Dedifferentiated amniotic fluid mesenchymal stem cell (primary cell): ENCODE results near the gene ASTN1.

Source experiments
- DNase-seq: peaks from one replicate; pipeline ENCODE4 v3.0.0-alpha.2; 2016; ENCODE audit errors: extremely low spot score

Gene ASTN1

GRCh38 chr1:177164380-177165068 lies at the start of gene ASTN1:
ASTN1 (minus strand) TSS chr1:177164712; CDS start chr1:177164676, 36 bp downstream.
- no peak for DNase-seq

GRCh38 chr1:177211231-177211630 lies 46.7 kb upstream of the ASTN1 start:
- no peak for DNase-seq

- DNase-seq = no peak
These were observed 45.6 kb upstream of the ASTN1 start for GRCh38 chr1:177210071-177210470.

GRCh38 chr1:177209357-177209756 lies 44.8 kb upstream of the ASTN1 start:
- DNase-seq = peak; percentile 98

- DNase-seq = no peak
These were observed 44.4 kb upstream of the ASTN1 start for GRCh38 chr1:177208920-177209319.

GRCh38 chr1:177206831-177207355 lies 42.4 kb upstream of the ASTN1 start:
- no peak for DNase-seq

GRCh38 chr1:177200290-177200689 lies 35.8 kb upstream of the ASTN1 start:
- no peak for DNase-seq

GRCh38 chr1:177198243-177198642 lies 33.7 kb upstream of the ASTN1 start:
- no peak for DNase-seq

GRCh38 chr1:177190308-177190970 lies 25.9 kb upstream of the ASTN1 start:
- DNase-seq = no peak

- DNase-seq = no peak
These were observed 22.1 kb upstream of the ASTN1 start for GRCh38 chr1:177186639-177187038.

- no peak for DNase-seq
These were observed 20.7 kb upstream of the ASTN1 start for GRCh38 chr1:177185209-177185608.

GRCh38 chr1:177183836-177184235 lies 19.3 kb upstream of the ASTN1 start:
- DNase-seq = no peak

GRCh38 chr1:177181631-177182291 lies 17.2 kb upstream of the ASTN1 start:
- peak; percentile 30 for DNase-seq

- no peak for DNase-seq
These were observed 16.7 kb upstream of the ASTN1 start for GRCh38 chr1:177181280-177181630.

GRCh38 chr1:177174921-177175634 lies 10.6 kb upstream of the ASTN1 start:
- DNase-seq = no peak

- DNase-seq = no peak
These were observed 9.5 kb upstream of the ASTN1 start for GRCh38 chr1:177173976-177174375.

- DNase-seq = no peak
These were observed 8.4 kb upstream of the ASTN1 start for GRCh38 chr1:177172866-177173265.

- DNase-seq = no peak
These were observed 7.8 kb upstream of the ASTN1 start for GRCh38 chr1:177172272-177172671.

- no peak for DNase-seq
These were observed 7.1 kb upstream of the ASTN1 start for GRCh38 chr1:177171536-177172123.

- no peak for DNase-seq
These were observed 6.4 kb upstream of the ASTN1 start, which contains the start of gene BRINP2 for GRCh38 chr1:177170756-177171535. BRINP2 (plus strand) TSS chr1:177170958; CDS start chr1:177229877, 58,919 bp downstream.

GRCh38 chr1:177165069-177165439 lies 542 bp upstream of the ASTN1 start:
- DNase-seq = no peak
